NCI-H748 treated with DMSO at 0.1 percent for 48 hours (cell line): ENCODE results near the gene GALP.
"Not testable (repeated sequence)": the region's sequence is repeated elsewhere in the genome, so short reads cannot be mapped to it uniquely, and the experiment has no call there.

Source experiments
- DNase-seq: peaks from one replicate; lab custom pipeline; 2025; lab: John Stamatoyannopoulos, UW

The GALP gene

GRCh38 chr19:56175861-56176307, at the start of gene GALP:
GALP (plus strand) TSS chr19:56176008; CDS start chr19:56177109, 1,101 bp downstream.
- not testable (repeated sequence) for DNase-seq

DNA sequence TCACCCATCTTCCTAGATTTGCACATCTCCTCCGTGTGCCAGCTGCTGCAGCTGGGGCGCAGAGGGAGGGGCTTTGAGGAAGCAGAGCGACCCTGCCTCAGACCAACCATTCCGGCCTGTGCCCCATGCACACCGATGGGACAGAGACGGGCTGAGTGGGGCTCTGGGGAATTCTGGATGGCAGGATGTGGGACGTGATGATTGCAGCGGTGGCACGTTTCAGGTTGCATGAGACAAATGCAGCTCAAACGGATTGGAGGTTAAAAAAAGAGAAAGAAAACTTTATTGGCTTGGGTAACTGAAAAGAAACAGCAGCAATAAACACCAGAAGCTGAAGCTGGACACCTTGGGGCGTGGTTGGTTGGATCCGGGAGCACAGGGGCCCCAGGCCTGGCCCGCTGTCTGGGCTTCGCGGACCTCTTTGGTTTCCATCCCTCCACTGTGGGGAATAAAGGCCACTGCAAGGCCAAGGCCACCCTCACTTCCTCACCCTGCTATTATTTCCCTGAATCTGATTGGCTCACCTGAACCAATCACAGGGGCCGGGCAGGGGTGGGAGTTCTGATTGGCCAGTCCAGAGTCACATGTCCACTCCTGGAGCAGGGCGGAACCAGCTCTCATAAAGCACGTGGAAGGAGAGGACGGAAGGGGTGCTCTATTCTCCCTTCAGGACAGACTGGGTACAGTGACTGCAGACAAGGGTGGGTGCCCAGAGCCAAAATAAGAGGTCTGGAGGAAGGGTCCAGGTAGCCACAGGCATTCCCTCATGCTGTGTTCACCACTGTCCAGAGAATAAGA, 48.6 kb upstream of the GALP start:
- no peak for DNase-seq

GRCh38 chr19:56130006-56130405, 45.8 kb upstream of the GALP start:
- DNase-seq, result no peak

DNA sequence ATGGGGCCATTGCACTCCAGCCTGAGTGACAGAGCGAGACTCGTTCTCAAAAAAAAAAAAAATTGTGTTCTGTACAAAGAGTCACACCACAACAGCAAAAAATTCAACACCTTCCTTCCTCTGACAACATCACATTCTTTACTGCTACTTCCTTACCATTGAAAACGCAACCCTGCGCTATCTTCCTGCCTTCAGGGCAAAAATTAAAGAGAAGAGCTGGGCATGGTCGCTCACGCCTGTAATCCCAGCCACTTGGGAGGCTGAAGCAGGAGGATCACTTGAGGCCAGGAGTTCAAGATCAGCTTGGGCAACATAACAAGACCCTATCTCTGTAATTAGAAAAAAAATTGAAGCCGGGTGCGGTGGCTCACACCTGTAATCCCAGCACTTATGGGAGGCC, 44.2 kb upstream of the GALP start:
- no peak for DNase-seq

DNA sequence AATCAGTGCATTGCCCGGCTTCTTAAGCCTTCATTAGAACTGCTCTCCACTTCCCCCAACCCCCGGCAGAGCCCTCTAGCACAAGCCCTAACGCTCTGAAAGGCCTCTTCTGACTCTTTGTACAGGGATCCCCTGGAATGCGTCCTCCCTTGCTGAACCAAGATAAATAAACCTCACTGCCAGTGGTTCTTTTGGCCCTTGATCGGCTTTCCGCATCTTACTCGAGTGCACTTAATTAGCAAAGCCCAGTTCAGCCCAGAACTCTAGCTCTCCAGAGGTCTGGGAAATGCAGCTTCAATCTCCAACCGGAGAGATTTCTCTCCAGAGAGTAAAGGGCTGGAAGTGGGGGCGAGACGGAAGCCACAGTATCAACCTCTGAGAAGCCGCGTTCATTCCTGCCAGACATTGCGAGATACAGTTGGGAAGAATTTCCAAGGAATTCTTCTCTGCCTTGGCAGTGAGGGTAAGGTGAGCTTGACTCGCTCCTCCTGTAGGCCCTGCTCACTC, 43.4 kb upstream of the GALP start:
- DNase-seq, result no peak

DNA sequence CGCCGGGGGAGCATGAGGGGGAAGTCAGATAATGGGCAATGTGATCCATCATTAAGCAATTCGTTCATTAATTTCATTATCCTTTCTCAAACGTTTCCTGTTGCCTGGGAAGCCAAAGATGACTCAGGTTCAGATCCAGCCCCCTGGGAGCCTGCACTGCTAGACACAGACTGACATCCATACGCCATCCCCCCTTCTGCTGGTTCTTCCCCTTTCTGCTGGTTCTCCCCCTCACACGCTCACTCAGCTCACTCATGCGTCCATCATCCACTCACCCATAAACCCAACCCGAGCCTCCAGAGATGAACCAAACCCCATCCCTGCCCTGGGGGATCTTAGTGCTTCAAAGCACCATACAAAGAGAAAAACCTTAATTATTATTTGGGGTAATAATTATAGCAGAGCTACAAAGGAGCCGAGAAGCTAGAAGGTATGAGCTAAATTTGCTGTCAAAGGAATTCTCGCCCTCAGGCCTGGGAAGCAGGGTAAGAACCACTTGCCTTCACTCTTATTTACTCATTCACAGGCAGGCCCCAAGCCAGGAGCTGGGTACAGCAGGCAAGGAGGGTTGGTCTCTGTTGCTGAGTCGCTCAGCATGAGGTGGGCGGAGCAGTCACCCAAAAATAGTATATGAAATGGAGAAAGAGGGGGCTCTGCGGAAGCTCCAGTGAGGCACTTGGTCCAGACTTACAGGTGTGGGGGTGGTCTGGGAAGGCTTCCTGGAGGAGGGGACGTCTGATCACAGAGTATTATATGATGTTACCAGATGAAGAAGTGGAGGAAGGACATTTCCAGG, 41.8 kb upstream of the GALP start:
- no peak for DNase-seq

- no peak for DNase-seq
Observed at GRCh38 chr19:56134654-56134921, 41.2 kb upstream of the GALP start.

DNA sequence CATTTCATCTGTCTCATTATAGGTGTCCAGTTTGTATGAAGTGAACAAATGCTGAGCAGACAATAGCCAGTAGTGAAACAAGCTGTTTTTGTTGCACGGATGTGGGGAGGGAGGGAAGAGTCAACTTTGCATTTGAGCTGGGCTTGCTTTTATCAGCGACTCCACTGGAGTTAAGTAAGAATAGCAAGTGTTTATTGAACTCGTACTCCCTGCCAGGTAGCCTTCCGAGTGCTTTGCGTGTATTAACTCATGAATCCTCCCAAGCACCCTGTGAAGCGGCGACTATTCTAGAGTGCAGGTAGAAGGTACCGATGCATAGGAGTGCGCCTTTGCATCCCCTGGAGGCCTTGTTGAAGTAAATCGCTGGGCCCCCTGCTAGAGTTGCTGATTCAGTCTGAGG, 39.4 kb upstream of the GALP start:
- DNase-seq, result no peak

DNA sequence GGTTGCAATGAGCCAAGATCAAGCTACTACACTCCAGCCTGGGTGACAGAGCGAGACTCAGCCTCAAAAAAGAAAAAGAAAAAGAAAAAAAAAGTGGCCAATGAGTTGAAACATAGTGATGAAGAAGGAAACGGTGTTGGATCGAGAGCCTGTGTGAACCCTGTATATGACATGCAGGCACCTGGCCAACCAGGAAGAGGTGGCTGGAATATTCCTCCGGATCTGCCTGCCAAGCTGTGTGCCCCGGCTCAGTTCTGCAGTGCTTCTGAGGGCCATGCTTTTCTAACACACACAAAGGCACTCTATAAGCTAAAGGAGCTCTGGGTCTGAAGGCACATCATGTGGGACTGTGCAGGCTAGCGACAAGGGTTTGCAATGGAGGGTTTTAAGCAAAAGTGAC, 38.4 kb upstream of the GALP start:
- DNase-seq, result no peak

DNA sequence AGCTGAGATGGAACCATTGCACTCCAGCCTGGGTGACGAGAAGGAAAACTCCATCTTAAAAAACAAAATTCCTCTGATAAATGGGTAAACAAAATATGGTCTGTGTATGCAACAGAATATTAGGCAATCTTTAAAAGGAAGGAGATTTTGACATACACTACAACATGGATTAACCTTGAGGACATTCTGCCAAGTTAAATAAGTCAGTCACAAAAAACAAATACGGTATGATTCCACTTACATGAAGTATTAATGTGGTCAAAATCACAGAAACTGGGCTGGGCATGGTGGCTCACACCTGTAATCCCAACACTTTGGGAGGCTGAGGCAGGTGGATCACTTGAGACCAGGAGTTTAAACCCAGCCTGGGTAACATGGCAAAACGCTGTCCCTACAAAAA, 37.7 kb upstream of the GALP start:
- DNase-seq, result no peak

- peak; percentile 33 for DNase-seq
Observed at GRCh38 chr19:56139847-56140582, 35.8 kb upstream of the GALP start.

DNA sequence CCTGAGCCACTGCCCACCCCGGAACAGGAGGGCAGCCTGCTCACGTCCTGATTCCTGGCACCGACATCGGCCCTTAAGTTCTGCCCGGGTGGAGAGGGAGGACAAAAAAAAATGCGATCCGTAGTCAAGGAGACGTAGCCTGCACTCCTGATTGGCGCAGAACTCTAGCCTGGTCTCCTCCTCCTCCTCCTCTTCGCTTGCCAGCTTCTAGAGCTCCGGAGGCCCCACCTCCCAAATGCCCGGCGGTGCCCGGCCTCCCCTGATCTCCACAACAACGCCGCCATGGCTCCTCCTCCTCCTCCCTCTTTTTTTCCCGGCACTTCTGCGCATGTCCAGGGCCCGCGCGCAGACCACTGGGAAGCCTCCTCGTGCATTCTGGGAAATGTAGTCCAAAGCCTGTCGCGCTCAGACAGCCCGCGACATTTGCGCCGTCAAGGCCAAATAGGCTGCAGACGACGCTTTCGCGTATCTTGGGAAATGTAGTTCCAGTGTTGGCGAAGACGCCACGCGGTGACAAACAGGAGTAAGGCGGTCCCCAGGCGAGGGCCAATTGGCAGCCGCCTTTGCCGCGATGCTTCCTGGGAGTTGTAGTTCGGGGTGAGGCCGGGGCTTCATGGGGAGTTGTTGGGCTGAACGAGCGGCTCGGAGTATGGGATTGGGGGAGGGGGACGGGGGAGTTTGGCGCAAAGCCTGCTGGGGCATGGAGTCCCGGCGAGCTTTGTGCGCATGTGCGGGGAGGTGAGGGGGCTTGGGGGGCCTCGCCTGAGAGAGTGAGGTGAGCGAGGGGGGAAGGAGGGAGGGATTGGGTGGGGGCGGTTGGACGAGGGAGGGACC, 35.0 kb upstream of the GALP start, which contains the start of gene ZNF444:
Gene ZNF444 (plus strand): TSS at position 705 of the 834 bp plus-strand sequence. CDS start 5,625 bp downstream, outside the sequence.
- DNase-seq, result peak; percentile 100

DNA sequence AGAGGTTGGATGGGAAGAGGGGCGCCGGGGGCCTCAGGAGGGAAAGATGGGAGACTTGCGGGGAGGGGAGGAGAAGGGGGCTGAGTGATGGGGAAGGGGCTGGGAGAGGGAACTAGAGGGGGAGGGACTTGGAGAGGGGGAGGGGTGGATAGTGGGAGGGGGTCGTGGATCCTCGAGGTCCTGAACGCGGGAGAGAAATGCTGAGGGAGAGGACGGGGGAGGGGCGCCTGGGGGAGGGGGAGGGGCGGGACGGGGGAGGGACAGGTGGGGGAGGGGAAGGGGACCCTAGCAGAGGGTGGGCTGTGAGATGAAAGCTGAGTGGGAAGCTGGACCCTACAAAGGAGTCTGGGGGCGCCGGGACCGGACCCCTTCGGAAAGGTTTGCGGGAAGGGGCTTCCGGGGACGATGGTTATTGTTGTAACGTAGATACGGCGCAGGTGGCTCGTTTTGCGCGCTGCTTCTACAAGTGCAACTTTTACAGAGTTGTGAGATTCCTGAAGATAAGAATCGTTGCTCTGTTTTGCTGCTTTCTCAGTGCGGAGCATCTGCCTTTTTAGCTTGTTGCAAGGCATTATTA, 34.3 kb upstream of the GALP start:
- no peak for DNase-seq

DNA sequence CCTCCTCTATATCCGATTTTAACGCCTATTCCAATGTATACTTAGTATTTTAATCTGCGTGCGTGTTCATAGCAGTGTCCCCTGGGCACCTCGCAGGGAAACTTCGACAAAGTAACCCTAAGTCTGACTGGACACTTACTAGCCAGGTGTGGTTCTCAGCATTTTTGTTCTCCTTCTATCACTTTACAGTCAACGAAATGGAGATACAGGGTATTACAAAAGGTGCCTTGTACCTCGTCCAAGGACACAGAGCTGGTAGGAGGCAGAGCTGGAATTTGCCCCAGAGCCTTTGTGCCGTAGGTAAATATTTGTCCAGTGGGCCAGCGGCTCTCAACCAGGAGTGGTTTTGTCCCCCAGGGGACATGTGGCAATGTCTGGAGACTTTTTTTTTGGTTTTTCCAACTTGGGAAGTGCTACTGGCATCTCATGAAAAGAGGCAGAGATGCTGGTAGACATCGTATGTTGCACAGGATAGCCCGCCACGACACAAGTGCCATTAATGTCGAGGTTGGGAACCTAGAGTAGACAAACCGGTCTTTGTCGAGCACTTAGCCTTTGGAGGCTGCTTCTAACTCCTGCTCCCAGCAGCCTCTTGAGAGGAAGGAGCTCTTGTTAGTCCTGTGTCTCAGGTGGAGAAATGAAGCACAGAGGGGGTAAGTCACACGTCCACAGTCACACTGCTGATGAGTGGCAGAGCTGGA, 33.6 kb upstream of the GALP start:
- peak; percentile 19 for DNase-seq

GRCh38 chr19:56142897-56143434, 32.8 kb upstream of the GALP start:
- DNase-seq, result no peak

- no peak for DNase-seq
Observed at GRCh38 chr19:56144376-56144775, 31.4 kb upstream of the GALP start.

DNA sequence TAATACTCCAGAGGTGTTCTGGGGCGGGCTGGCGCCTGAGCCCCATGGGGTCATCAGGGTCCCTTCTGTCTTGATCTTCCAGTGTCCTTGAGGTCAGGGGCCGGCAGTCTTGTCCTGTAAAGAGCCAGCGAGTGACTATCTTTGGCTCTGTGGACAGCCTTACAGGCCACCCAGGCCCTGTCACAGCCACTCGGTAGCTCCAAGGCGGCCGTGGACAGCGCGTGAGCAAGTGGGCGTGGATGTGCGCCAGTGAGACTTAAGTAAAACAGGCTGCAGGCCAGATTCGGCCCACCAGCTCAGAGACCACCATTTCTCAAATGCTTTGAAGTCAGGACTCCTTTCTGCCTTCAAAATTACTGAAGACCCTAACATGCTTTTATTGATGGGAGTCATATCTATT, 31.0 kb upstream of the GALP start:
- DNase-seq, result no peak

- no peak for DNase-seq
Observed at GRCh38 chr19:56145698-56146097, 30.1 kb upstream of the GALP start.

- no peak for DNase-seq
Observed at GRCh38 chr19:56146904-56147303, 28.9 kb upstream of the GALP start.

DNA sequence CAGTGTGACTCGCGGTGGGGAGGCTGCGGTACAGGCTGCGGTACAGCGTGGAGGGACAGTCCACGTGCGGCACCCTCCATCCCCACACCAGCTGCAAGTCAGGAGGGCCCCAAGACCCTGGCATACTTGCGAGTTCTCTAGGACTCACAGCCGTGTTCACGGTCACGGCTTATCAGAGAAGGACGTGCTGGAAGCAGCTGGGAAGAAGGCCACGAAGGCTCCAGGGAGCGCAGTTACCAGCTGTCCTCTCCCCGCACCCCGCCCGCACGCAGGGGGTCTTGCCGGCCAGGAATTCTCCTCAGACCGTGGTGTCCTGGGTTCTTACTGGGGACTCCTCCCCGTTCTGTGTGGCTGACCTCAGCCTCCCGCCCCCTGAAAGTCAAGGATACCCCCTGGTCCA, 28.5 kb upstream of the GALP start:
- no peak for DNase-seq
